ENCODE results near the gene HFE. TPM values are rescaled to one million over a fixed set of nuclear protein-coding genes. Genes with fewer than 3 reads are reported as not detected.

Gene HFE
- total RNA-seq, 1 experiment from 2014 or later, result 2.8 TPM

DNA sequence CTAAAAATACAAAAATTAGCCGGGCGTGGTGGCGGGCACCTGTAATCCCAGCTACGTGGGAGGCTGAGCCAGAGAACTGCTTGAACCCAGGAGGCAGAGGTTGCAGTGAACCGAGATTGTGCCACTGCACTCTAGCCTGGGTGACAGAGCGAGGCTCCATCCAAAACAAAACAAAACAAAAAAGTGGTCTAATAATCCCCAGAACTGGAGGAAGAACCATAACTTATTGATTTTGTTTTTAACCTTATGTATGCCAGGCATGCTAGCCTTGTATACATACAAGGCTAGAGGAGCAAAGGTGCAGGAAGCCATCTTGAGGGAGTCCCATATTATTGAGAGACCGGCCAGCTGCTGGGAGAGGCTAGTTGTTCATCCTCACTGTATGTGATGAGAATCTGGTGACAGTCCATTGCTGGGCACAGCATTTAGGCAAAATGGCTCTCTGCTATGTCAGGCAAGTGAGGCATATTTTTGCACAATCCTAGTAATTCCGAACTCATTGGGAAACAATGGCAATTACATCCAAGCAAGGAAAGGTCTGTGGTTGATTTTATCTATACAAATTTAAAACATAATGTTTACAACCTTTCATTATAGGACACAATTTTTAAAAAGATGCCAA is 18.0 kb downstream of the HFE start:
- Mint-ChIP-seq H3K27me3 (ENCODE audit: insufficient read depth, unreplicated experiment) (no peaks in the 10 kb centered on the region), H3K4me1 (ENCODE audit: insufficient read depth, unreplicated experiment) (peaks cover 11% of the 10 kb centered on the region), H3K4me3 (ENCODE audit: unreplicated experiment) (no peak overlapping the region), H3K27ac (ENCODE audit: low read depth, unreplicated experiment) (no peak overlapping the region), H3K9me3 (ENCODE audit: unreplicated experiment) (no peaks in the 10 kb centered on the region), H3K36me3 (ENCODE audit: insufficient read depth, unreplicated experiment) (peaks cover 14% of the 10 kb centered on the region)
- ChIA-PET POLR2A (interaction anchor here (0.9 to 14.5 kb wide), 16 partner anchors 9 to 1733 kb away, joined by 4 to 235 read pairs (median 48); partner anchors contain the start of gene HFE), CTCF (interaction anchor here (0.9 to 13.5 kb wide), 2 partner anchors 19 to 39 kb away, joined by 4 to 425 read pairs; a partner anchor contains a TSS)
- BruUV-seq (replicated peaks), result no TSS peak
- TF ChIP-seq CTCF (IDR thresholded peaks at IDR 0.05; ENCODE audit: unreplicated experiment), result no peak
- no peak for DNase-seq (ENCODE audit: unreplicated experiment)
- intact Hi-C loops (cut with micrococcal nuclease), result no loop called here

GRCh38 chr6:26105842-26106241 is 18.6 kb downstream of the HFE start:
- ChIA-PET POLR2A (interaction anchor here (0.6 to 14.5 kb wide), 12 partner anchors 9 to 83 kb away, joined by 3 to 235 read pairs (median 22); partner anchors contain the start of gene HFE), CTCF (interaction anchor here (1.1 kb wide), 1 partner anchor 44 kb away, joined by 5 read pairs; no protein-coding TSS in a partner anchor)
- H3K9me3 Mint-ChIP-seq (ENCODE audit: unreplicated experiment), result no peaks in the 10 kb centered on the region
- BruUV-seq (replicated peaks), result no TSS peak
- intact Hi-C loops (cut with micrococcal nuclease), result no loop called here
- H3K4me3 Mint-ChIP-seq (ENCODE audit: unreplicated experiment), result no peak overlapping the region
- no peak for TF ChIP-seq CTCF (IDR thresholded peaks at IDR 0.05; ENCODE audit: unreplicated experiment)
- no peak for DNase-seq (ENCODE audit: unreplicated experiment)
- no peak overlapping the region for H3K27ac Mint-ChIP-seq (ENCODE audit: low read depth, unreplicated experiment)
- H3K4me1 Mint-ChIP-seq (ENCODE audit: insufficient read depth, unreplicated experiment), result peaks cover 11% of the 10 kb centered on the region
- H3K36me3 Mint-ChIP-seq (ENCODE audit: insufficient read depth, unreplicated experiment), result peaks cover 14% of the 10 kb centered on the region
- H3K27me3 Mint-ChIP-seq (ENCODE audit: insufficient read depth, unreplicated experiment), result no peaks in the 10 kb centered on the region

GRCh38 chr6:26107935-26108334 is 20.7 kb downstream of the HFE start:
- no TSS peak for BruUV-seq (replicated peaks)
- ChIA-PET CTCF (interaction anchor here (1.4 to 2.2 kb wide), 2 partner anchors 42 to 45 kb away, joined by 3 to 9 read pairs; no protein-coding TSS in a partner anchor), POLR2A (interaction anchor here (0.7 to 7.4 kb wide), 8 partner anchors 12 to 64 kb away, joined by 3 to 198 read pairs (median 10); a partner anchor contains a TSS)
- H3K36me3 Mint-ChIP-seq (ENCODE audit: insufficient read depth, unreplicated experiment), result peaks cover 11% of the 10 kb centered on the region
- no peak for TF ChIP-seq CTCF (IDR thresholded peaks at IDR 0.05; ENCODE audit: unreplicated experiment)
- no peaks in the 10 kb centered on the region for H3K27me3 Mint-ChIP-seq (ENCODE audit: insufficient read depth, unreplicated experiment)
- H3K4me3 Mint-ChIP-seq (ENCODE audit: unreplicated experiment), result no peak overlapping the region
- no peaks in the 10 kb centered on the region for H3K9me3 Mint-ChIP-seq (ENCODE audit: unreplicated experiment)
- intact Hi-C loops (cut with micrococcal nuclease), result no loop called here
- DNase-seq (ENCODE audit: unreplicated experiment), result no peak
- H3K27ac Mint-ChIP-seq (ENCODE audit: low read depth, unreplicated experiment), result no peak overlapping the region
- H3K4me1 Mint-ChIP-seq (ENCODE audit: insufficient read depth, unreplicated experiment), result peaks cover 8% of the 10 kb centered on the region

GRCh38 chr6:26109772-26110171 is 22.5 kb downstream of the HFE start:
- CTCF ChIA-PET, result interaction anchor here (2.2 kb wide), 1 partner anchor 44 kb away, joined by 9 read pairs; no protein-coding TSS in a partner anchor
- Mint-ChIP-seq H3K27me3 (ENCODE audit: insufficient read depth, unreplicated experiment) (no peaks in the 10 kb centered on the region), H3K9me3 (ENCODE audit: unreplicated experiment) (no peaks in the 10 kb centered on the region), H3K4me3 (ENCODE audit: unreplicated experiment) (no peak overlapping the region), H3K36me3 (ENCODE audit: insufficient read depth, unreplicated experiment) (no peaks in the 10 kb centered on the region), H3K4me1 (ENCODE audit: insufficient read depth, unreplicated experiment) (no peaks in the 10 kb centered on the region), H3K27ac (ENCODE audit: low read depth, unreplicated experiment) (no peak overlapping the region)
- POLR2A ChIA-PET, result interaction anchor here (4.1 to 7.4 kb wide), 2 partner anchors 10 to 15 kb away, joined by 27 to 198 read pairs; a partner anchor contains a TSS
- intact Hi-C loops (cut with micrococcal nuclease), result no loop called here
- BruUV-seq (replicated peaks), result no TSS peak
- TF ChIP-seq CTCF (IDR thresholded peaks at IDR 0.05; ENCODE audit: unreplicated experiment), result no peak
- DNase-seq (ENCODE audit: unreplicated experiment), result no peak

Data from MCF 10A (cell line).